ENCODE data around the gene LRRC56.

LRRC56 gene

GRCh38 chr11:528166-528814 is 9.0 kb upstream of the LRRC56 start:
- no peak for DNase-seq

GRCh38 chr11:528815-529727 is 8.3 kb upstream of the LRRC56 start:
- no peak for DNase-seq

DNA sequence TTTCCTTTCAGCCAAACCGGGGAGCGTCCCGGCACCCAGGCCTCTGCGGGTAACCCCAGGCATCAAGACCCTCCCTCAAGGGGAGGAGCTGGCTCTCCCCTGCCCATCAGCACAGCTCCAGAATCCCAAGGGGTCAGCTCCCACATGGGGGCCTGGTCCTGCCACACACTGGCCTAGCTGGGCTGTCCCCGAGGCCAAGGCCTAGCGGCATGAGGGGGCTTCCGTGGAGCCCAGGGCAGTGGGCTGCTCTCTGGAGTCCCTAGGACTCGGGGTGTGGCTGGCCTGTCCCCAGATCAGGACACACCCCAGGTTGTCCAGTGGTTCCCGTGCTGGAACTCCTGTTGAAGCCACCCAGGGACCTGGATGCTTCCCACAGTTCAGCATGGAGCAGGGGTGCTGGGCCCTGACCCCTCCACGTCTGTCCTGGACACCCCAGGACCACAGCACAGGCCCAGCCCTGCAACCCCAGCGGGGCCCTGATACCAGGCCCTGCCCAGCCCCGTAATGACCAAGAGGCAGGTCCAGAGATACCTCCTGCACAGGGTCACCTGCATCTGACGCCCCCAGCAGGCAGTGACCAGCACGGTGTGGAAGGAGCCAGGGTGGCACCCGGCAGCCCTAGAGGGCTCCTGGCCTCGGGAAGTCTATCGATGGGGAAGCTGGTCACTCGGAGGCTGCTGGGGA is 7.5 kb upstream of the LRRC56 start:
- no peak for DNase-seq

DNA sequence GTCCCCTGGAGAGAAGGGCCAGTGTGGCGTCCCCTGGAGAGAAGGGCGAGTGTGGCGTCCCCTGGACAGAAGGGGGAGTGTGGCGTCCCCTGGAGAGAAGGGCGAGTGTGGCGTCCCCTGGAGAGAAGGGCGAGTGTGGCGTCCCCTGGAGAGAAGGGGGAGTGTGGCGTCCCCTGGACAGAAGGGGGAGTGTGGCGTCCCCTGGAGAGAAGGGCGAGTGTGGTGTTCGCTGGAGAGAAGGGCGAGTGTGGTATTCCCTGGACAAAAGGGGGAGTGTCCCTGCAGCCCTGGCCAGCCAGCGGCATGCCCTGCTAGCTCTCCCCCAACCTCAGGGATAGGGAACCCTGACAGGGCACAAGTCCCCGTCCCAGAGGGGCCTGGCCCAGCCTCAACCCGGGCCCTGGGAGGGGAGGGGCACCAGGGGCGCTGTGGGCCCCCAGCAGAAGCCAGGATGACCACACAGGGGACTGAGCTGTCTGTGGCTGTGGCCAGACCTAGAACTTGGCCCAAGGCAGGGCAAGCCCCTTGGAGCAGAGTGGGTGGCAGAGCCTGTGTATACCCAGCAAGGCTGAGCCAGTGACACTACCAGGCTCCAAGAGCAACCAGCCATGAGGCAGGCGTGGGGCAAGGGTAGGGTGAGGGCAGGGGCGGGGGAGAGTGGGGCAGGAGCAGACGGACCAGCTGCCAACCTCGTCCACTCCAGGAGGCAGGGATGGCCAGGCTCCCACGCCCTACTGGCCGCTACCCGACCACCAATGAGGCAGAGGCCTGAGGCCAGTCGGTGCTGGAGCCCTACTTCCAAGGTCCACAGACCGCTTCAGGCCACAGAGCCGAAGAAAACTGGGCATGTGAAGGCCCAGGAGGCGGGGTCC is 6.1 kb upstream of the LRRC56 start:
- no peak for DNase-seq

GRCh38 chr11:531919-532526 is 5.3 kb upstream of the LRRC56 start:
- no peak for DNase-seq

DNA sequence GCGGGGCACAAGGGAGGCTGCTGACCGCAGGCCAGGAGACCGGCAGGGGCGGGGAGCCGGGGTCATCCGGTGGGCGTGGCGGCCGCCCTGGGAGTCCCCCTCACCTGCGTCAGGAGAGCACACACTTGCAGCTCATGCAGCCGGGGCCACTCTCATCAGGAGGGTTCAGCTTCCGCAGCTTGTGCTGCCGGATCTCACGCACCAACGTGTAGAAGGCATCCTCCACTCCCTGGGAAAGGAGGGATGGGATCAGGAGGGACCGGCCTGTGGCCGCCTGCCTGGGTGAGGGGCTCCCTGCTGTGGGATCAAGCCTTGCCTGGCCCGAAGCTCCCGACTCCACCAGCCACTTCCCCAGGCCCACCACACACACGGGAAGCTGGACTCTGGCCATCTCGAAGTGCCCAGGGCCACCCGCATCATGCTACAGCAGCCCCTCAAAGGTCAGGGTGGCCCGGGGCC is 4.8 kb upstream of the LRRC56 start:
- DNase-seq, result no peak

GRCh38 chr11:532986-533585 is 4.2 kb upstream of the LRRC56 start:
- no peak for DNase-seq

DNA sequence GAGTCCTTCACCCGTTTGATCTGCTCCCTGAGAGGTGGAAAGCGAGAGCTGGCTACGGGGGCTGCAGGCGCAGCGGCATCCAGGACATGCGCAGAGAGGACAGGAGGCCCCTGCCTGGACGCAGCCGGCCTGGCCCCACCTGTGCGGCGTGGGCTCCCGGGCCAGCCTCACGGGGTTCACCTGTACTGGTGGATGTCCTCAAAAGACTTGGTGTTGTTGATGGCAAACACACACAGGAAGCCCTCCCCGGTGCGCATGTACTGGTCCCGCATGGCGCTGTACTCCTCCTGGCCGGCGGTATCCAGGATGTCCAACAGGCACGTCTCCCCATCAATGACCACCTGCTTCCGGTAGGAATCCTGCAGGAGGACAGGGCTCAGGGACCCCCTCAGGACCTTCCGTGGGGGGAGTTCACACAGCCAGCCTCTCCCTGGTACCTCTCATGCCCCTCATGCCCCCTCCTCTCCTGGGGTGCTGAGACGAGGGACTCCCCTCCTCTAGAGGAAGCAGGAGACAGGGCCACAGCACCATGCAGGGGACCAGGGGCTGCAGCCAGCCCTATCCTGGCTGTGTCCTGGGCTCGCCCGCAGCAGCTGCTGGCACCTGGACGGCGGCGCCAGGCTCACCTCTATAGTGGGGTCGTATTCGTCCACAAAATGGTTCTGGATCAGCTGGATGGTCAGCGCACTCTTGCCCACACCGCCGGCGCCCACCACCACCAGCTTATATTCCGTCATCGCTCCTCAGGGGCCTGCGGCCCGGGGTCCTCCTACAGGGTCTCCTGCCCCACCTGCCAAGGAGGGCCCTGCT is 3.5 kb upstream of the LRRC56 start:
- DNase-seq, result no peak

- DNase-seq, result peak; percentile 31
These were observed 2.7 kb upstream of the LRRC56 start for GRCh38 chr11:534396-535209.

- DNase-seq, result no peak
These were observed 2.2 kb upstream of the LRRC56 start for GRCh38 chr11:535210-535518.

- DNase-seq, result peak; percentile 97
These were observed 1.5 kb upstream of the LRRC56 start, which contains the start of gene HRAS for GRCh38 chr11:535519-536454. HRAS (minus strand) TSS chr11:535576.

DNA sequence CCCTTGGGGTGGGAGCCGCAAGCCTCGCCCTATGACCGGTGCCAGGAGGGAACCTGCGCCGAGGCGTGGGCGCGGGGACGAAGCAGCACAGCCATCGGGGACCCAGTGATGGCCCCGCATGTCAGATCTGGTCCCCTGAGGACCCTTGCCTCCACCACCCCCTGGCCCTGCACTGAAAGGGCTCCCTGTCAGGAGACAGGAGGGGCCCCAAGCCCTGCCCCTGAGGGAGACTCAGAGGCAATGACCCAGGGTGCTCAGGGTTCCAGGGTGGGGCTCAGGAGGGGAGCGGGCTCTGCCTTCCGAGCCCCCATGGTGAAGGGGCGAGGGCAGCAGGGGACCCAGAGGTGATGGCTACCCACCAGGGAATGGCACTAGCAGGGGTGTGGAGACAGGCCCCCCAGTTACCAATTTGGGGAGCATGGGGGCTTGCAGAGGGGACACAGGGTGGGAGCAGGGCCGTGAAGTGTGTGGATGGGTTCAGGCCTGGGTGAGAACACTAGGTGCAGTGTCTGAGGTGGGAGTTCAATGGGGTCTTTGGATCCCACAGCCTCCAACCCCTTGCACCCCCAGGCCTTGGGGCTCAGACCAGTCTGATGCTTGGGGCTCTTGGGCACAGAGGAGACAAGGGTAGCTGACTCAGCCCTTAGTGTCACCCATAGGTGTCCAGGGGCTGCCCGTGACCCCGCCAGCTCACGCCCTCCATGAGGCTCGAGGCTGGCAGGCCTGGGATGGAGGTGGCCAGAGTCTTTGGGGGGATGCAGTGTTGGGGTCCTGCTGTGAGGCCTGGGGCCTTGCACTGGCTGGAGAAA is 499 bp downstream of the LRRC56 start:
- DNase-seq, result no peak

DNA sequence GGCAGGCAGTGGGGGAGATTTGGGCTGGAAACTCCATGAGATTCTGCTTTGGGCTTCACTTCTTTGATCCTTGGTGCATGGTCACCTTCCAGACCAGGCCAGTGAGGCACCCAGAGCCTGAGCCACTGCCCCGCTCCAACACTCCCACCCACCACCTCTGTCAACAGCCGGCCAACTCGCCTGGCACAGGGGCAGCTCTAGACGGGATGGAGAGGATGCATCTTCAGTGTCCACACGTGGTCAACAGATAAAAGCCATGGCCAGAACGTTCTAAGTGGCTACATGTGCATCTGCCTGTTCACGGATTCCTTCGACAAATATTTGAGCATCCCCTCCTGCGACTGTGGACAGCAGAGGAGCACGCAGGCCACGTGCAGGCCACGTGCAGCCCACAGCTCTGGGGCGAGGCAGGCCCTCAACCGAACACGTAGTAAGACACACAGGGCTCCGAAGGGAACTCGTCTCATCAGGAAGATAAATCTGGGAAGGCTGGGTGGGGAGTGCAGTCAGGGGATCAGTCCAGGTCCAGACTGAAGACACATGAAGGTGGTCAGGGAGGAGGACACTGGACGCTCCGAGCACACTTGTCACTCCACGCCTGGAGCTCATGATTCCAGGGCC is 1.2 kb downstream of the LRRC56 start:
- DNase-seq, result no peak

- no peak for DNase-seq
These were observed 2.7 kb downstream of the LRRC56 start for GRCh38 chr11:539971-540481.

DNA sequence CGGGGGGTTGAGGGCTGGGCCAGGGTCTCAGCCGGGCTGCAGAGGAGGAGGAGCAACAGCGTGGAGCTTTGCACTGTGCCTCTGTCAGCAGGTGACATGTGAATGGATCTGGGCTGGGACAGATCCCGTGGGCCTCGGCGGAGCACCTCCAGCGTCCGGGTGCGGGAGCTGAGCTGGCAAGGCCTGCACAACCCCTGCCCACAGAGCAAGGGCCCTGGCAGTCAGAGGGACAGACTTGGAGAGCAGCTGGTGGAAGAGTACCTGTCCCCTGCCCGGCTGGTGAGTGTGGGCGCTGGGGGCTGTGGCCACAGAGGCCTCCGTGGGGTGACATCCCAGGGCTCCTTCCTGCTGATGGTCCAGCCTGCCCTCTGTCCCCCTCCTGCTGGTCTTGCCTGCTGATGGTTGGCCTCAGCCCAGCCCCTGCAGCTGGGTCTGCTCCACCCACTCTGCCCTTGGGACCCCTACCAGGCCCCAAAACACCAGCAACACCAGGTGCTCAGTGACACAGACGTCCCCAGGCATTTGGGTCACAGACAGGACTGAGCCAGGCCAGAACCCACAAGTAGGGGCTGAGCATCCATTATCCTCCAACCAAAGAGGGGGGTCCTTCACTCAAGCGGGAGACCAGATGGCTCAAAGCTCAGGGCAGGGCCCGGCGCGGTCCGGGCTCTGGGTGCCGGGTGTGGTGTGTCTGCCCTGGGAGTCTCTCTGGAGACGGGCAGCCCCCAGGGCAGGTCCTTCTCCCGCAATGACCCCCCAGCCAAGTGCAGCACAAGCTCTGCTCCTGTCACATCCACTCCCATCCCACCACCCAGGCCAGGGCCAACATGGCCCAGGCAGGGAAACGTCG is 3.5 kb downstream of the LRRC56 start:
- no peak for DNase-seq

- no peak for DNase-seq
These were observed 4.1 kb downstream of the LRRC56 start for GRCh38 chr11:541433-541885.

Measured in CD4-positive, alpha-beta T cell treated with Interleukin-12 subunit alpha and Interleukin-12 subunit beta, for 1 hour (primary cell).